Tibial artery (tissue), 4 donors: ENCODE data around the gene SCEL.
A peak's percentile ranks its signal among the peaks of the same experiment; 100 is the strongest.

Experiments used
- DNase-seq, 2 donors: peaks; one replicate each; pipeline ENCODE4 v3.0.0-alpha.2; 2019
- H3K27ac ChIP-seq, 2 donors: fragments of 200-600 bp; sonication (generic) in 1 of 2; 1 replicate in 1 of 2; 2 replicates in 1 of 2; pipeline ENCODE4 v1.5.1; 2018 to 2019; ENCODE audit warnings: mild to moderate bottlenecking in 1 of 2
- H3K27me3 ChIP-seq, 2 donors: fragments of 200-600 bp; sonication (generic) in 1 of 2; one replicate each; pipeline versions ENCODE4 v1.5.1 to v1.6.0; 2016 to 2019
- H3K36me3 ChIP-seq, 3 donors: fragments of 200-600 bp; sonication (generic) in 2 of 3; one replicate each; pipeline ENCODE4 v1.5.1; 2016 to 2019; ENCODE audit warnings: mild to moderate bottlenecking in 2 of 3
- H3K4me1 ChIP-seq, 4 donors: fragments of 200-600 bp; sonication (generic) in 2 of 4; 1 replicate in 3 of 4; 2 replicates in 1 of 4; pipeline ENCODE4 v1.5.1; 2016 to 2019
- H3K4me3 ChIP-seq, 2 donors: fragments of 200-600 bp; sonication (generic) in 1 of 2; 1 replicate in 1 of 2; 2 replicates in 1 of 2; pipeline ENCODE4 v1.5.1; 2018 to 2019; ENCODE audit warnings: mild to moderate bottlenecking in 2 of 2
- H3K9me3 ChIP-seq, 3 donors: fragments of 200-600 bp; sonication (generic) in 1 of 3; one replicate each; pipeline ENCODE4 v1.5.1; 2016 to 2019
- CTCF ChIP-seq, 2 experiments: fragments of 200-600 bp in 1 of 2; fragments of 450-650 bp in 1 of 2; IDR thresholded peaks; one replicate each; pipeline ENCODE4 v1.5.1; 2017 to 2019; ENCODE audit warnings: antibody characterized with exemption in 2 of 2, mild to moderate bottlenecking in 1 of 2, moderate library complexity in 1 of 2
- intact Hi-C: fragments of 100-400 bp; cut with DNase I; formaldehyde crosslinking; loops from one replicate; pipeline ENCODE4 v1.15.0; 2023; ENCODE audit warnings: low total_unique reads

SCEL gene

GRCh38 chr13:77536358-77536757, 852 bp downstream of the SCEL start:
- no peak for TF ChIP-seq CTCF (IDR thresholded peaks at IDR 0.05)
- Histone ChIP-seq H3K9me3 (no peaks in the 10 kb centered on the region), H3K36me3 (no peaks in the 10 kb centered on the region), H3K27ac (no peak overlapping the region), H3K4me3 (no peak overlapping the region), H3K4me1 (no peaks in the 10 kb centered on the region), H3K27me3 (peaks cover 0 to 8% of the 10 kb centered on the region in 2 donors)
- DNase-seq: no peak
- intact Hi-C loops: no loop called here

- Histone ChIP-seq H3K4me1 (no peaks in the 10 kb centered on the region), H3K9me3 (no peaks in the 10 kb centered on the region), H3K27ac (no peak overlapping the region), H3K27me3 (peaks cover 0 to 8% of the 10 kb centered on the region in 2 donors), H3K36me3 (no peaks in the 10 kb centered on the region), H3K4me3 (no peak overlapping the region)
- no peak for DNase-seq
- TF ChIP-seq CTCF (IDR thresholded peaks at IDR 0.05): no peak
- intact Hi-C loops: no loop called here
These were observed 1.9 kb downstream of the SCEL start for GRCh38 chr13:77537289-77537919.

- Histone ChIP-seq H3K4me1 (peaks cover 0 to 11% (median 5%) of the 10 kb centered on the region in 4 donors), H3K9me3 (no peaks in the 10 kb centered on the region), H3K36me3 (no peaks in the 10 kb centered on the region), H3K27me3 (no peaks in the 10 kb centered on the region), H3K27ac (no peak overlapping the region), H3K4me3 (no peak overlapping the region)
- TF ChIP-seq CTCF (IDR thresholded peaks at IDR 0.05): no peak
- DNase-seq: no peak
- intact Hi-C loops: no loop called here
These were observed 8.2 kb downstream of the SCEL start for GRCh38 chr13:77543711-77544110.

GRCh38 chr13:77544355-77544754, 8.8 kb downstream of the SCEL start:
- DNase-seq: peak; percentile 44 to 68
- no peaks in the 10 kb centered on the region for H3K27me3 ChIP-seq
- no peak overlapping the region for H3K4me3 ChIP-seq
- H3K4me1 ChIP-seq: peaks cover 0 to 11% (median 5%) of the 10 kb centered on the region in 4 donors
- no peak overlapping the region for H3K27ac ChIP-seq
- intact Hi-C loops: no loop called here
- H3K9me3 ChIP-seq: no peaks in the 10 kb centered on the region
- H3K36me3 ChIP-seq: no peaks in the 10 kb centered on the region
- TF ChIP-seq CTCF (IDR thresholded peaks at IDR 0.05): no peak

GRCh38 chr13:77544758-77545338, 9.3 kb downstream of the SCEL start:
- no peaks in the 10 kb centered on the region for H3K9me3 ChIP-seq
- H3K4me1 ChIP-seq: peaks cover 0 to 11% (median 5%) of the 10 kb centered on the region in 4 donors
- no peak overlapping the region for H3K4me3 ChIP-seq
- no peak overlapping the region for H3K27ac ChIP-seq
- intact Hi-C loops: no loop called here
- H3K27me3 ChIP-seq: no peaks in the 10 kb centered on the region
- no peak for DNase-seq
- TF ChIP-seq CTCF (IDR thresholded peaks at IDR 0.05): no peak
- H3K36me3 ChIP-seq: no peaks in the 10 kb centered on the region
